SK-N-SH (cell line): ENCODE measurements around the gene SLC26A11. TPM values are rescaled to one million over a fixed set of nuclear protein-coding genes. Genes with fewer than 3 reads are reported as not detected.

Experiments
- CTCF ChIA-PET: fragments of 300-600, 350-600 bp; formaldehyde crosslinking; extraction: SDS; loops from one replicate; lab custom pipeline; 2021; lab: Yijun Ruan, JAX
- POLR2A ChIA-PET: fragments of 350-600 bp; sonication (Branson Sonifier 250); formaldehyde crosslinking; extraction: SDS; loops from one replicate; lab custom pipeline; 2020; ENCODE audit warnings: antibody characterized with exemption, inconsistent platforms; lab: Yijun Ruan, JAX
- DNase-seq: peaks from one replicate; pipeline ENCODE4 v3.0.0; 2012
- H2AFZ ChIP-seq: fragments of 200-600 bp; sonication (generic); 2 replicates; pipeline ENCODE4 v1.8.1; 2016; ENCODE audit warnings: antibody characterized with exemption, mild to moderate bottlenecking, low read depth
- H3F3A ChIP-seq: fragments of 200-600 bp; sonication (generic); replicated peaks from 2 replicates; pipeline ENCODE3; 2016; ENCODE audit warnings: antibody characterized with exemption, mild to moderate bottlenecking; ENCODE audit not compliant: insufficient read depth
- H3K27ac ChIP-seq, 2 experiments: fragments of 200-500 bp in 1 of 2; fragments of 200-600 bp in 1 of 2; sonication (Bioruptor generic) in 1 of 2; sonication (generic), shearing (Covaris generic) in 1 of 2; 2 replicates each; pipeline versions ENCODE4 v1.5.1 to v1.6.1; 2014 to 2016; ENCODE audit warnings: low read depth in 2 of 2, inconsistent platforms in 1 of 2, low read length in 1 of 2, mild to moderate bottlenecking in 1 of 2, mixed read lengths in 1 of 2
- H3K27me3 ChIP-seq: fragments of 200-600 bp; sonication (generic), shearing (Covaris generic); 2 replicates; pipeline ENCODE4 v1.6.1; 2016; ENCODE audit warnings: mixed run types; ENCODE audit not compliant: insufficient read depth
- H3K36me3 ChIP-seq, 2 experiments: fragments of 200-500 bp in 1 of 2; fragments of 200-600 bp in 1 of 2; sonication (Bioruptor generic) in 1 of 2; sonication (generic) in 1 of 2; replicated peaks in 1 of 2; 2 replicates each; pipeline versions ENCODE3 to v1.5.1; 2014 to 2016; ENCODE audit warnings: low read length in 1 of 2, mild to moderate bottlenecking in 1 of 2; ENCODE audit not compliant: insufficient read depth in 2 of 2, control insufficient read depth in 1 of 2
- H3K4me1 ChIP-seq, 2 experiments: fragments of 200-500 bp in 1 of 2; fragments of 200-600 bp in 1 of 2; sonication (Bioruptor generic) in 1 of 2; sonication (generic), shearing (Covaris generic) in 1 of 2; 2 replicates each; pipeline versions ENCODE4 v1.5.1 to v1.6.1; 2014 to 2016; ENCODE audit warnings: low read depth in 1 of 2, low read length in 1 of 2, mixed run types in 1 of 2; ENCODE audit not compliant: insufficient read depth in 2 of 2, control insufficient read depth in 1 of 2
- H3K4me2 ChIP-seq: fragments of 200-600 bp; sonication (generic), shearing (Covaris generic); 2 replicates; pipeline ENCODE4 v1.6.1; 2017; ENCODE audit warnings: mixed run types
- H3K4me3 ChIP-seq, 2 experiments: fragments of 200-500 bp in 1 of 2; fragments of 200-600 bp in 1 of 2; sonication (Bioruptor generic) in 1 of 2; sonication (generic), shearing (Covaris generic) in 1 of 2; 2 replicates each; pipeline versions ENCODE4 v1.5.1 to v1.8.1; 2014 to 2016; ENCODE audit warnings: low read depth in 2 of 2, inconsistent platforms in 1 of 2, low read length in 1 of 2, mild to moderate bottlenecking in 1 of 2, mixed read lengths in 1 of 2, moderate library complexity in 1 of 2
- H3K79me2 ChIP-seq: fragments of 200-600 bp; sonication (generic); 2 replicates; pipeline ENCODE4 v1.8.1; 2017; ENCODE audit warnings: mild to moderate bottlenecking; ENCODE audit not compliant: insufficient read depth
- H3K9ac ChIP-seq: fragments of 200-600 bp; sonication (generic); 2 replicates; pipeline ENCODE4 v1.6.1; 2017; ENCODE audit warnings: mixed run types
- H3K9me2 ChIP-seq: fragments of 200-600 bp; sonication (generic); 2 replicates; pipeline ENCODE4 v1.6.1; 2017; ENCODE audit warnings: mixed run types
- H3K9me3 ChIP-seq: fragments of 200-600 bp; sonication (generic); 2 replicates; pipeline ENCODE4 v1.6.1; 2017; ENCODE audit warnings: mixed run types, mild to moderate bottlenecking, moderate library complexity
- H4K20me1 ChIP-seq: fragments of 200-600 bp; sonication (generic); 2 replicates; pipeline ENCODE4 v1.6.1; 2017; ENCODE audit warnings: mild to moderate bottlenecking, mixed run types; ENCODE audit not compliant: insufficient read depth
- ELF1 ChIP-seq: IDR thresholded peaks from 2 replicates; pipeline ENCODE4 v1.4.0; 2012
- EZH2phosphoT487 ChIP-seq: fragments of 200-600 bp; sonication (generic); IDR thresholded peaks from 2 replicates; pipeline ENCODE4 v1.6.1; 2017; ENCODE audit warnings: low read depth, mixed run types, mild to moderate bottlenecking, antibody characterized with exemption, moderate library complexity, borderline replicate concordance
- FOXJ3 ChIP-seq: sonication (generic); formaldehyde crosslinking; IDR thresholded peaks from 2 replicates; pipeline ENCODE4 v1.5.1; 2020; ENCODE audit warnings: mild to moderate bottlenecking, missing genetic modification reagents
- GABPA ChIP-seq: IDR thresholded peaks from 2 replicates; pipeline ENCODE4 v1.4.0; 2012; ENCODE audit warnings: low read depth, mild to moderate bottlenecking
- GATA2 ChIP-seq: sonication (generic); formaldehyde crosslinking; IDR thresholded peaks from 2 replicates; pipeline ENCODE4 v1.5.0; 2020; ENCODE audit warnings: mild to moderate bottlenecking, missing genetic modification reagents
- NFIC ChIP-seq: IDR thresholded peaks from 2 replicates; pipeline ENCODE4 v1.4.0; 2012; ENCODE audit warnings: borderline replicate concordance
- NRF1 ChIP-seq: IDR thresholded peaks from 2 replicates; pipeline ENCODE4 v1.6.1; 2012; ENCODE audit warnings: low read depth, mild to moderate bottlenecking, low read length
- POLR2AphosphoS5 ChIP-seq: IDR thresholded peaks from 2 replicates; pipeline ENCODE4 v1.6.1; 2012; ENCODE audit warnings: low read depth, low read length
- RCOR1 ChIP-seq: fragments of 150-350 bp; IDR thresholded peaks from 2 replicates; pipeline ENCODE4 v1.6.1; 2017; ENCODE audit warnings: antibody characterized with exemption, low read length
- SMC3 ChIP-seq: IDR thresholded peaks from 2 replicates; pipeline ENCODE4 v1.6.1; 2012; ENCODE audit warnings: low read depth, low read length, improper control_type of control experiment
- TEAD4 ChIP-seq: IDR thresholded peaks from 2 replicates; pipeline ENCODE4 v1.4.0; 2012; ENCODE audit warnings: mild to moderate bottlenecking, borderline replicate concordance; ENCODE audit not compliant: insufficient read depth
- WGBS: methylation state at CpG from one replicate; pipeline ENCODE4 v1.1.6; 2017; ENCODE audit warnings: low lambda C conversion rate; 5-methylcytosine and 5-hydroxymethylcytosine counted together
- polyA plus RNA-seq, 3 experiments: library from polyadenylated mRNA; depleted of rRNA; stranded (reverse); fragments of >200 nt; gene quantifications; 2 replicates each; pipeline ENCODE4 v1.2.3, GENCODE V29; 2012
- TF ChIP-seq, protein P1 (sequence below): IDR thresholded peaks from 2 replicates; pipeline ENCODE4 v1.4.0; 2012; ENCODE audit warnings: low read depth
- TF ChIP-seq, protein P2 (sequence below): IDR thresholded peaks from 2 replicates; pipeline ENCODE4 v1.4.0; 2012; ENCODE audit warnings: low read depth, borderline replicate concordance
- TF ChIP-seq, protein P3 (sequence below): IDR thresholded peaks from 2 replicates; pipeline ENCODE4 v1.6.1; 2012; ENCODE audit warnings: mild to moderate bottlenecking, low read depth, low read length, moderate library complexity
- TF ChIP-seq, protein P4 (sequence below): IDR thresholded peaks from 2 replicates; pipeline ENCODE4; 2012

SLC26A11 gene
- polyA plus RNA-seq, 1 of the 3 experiments (the other 2 are of a cell fraction) = 35.9 TPM

DNA sequence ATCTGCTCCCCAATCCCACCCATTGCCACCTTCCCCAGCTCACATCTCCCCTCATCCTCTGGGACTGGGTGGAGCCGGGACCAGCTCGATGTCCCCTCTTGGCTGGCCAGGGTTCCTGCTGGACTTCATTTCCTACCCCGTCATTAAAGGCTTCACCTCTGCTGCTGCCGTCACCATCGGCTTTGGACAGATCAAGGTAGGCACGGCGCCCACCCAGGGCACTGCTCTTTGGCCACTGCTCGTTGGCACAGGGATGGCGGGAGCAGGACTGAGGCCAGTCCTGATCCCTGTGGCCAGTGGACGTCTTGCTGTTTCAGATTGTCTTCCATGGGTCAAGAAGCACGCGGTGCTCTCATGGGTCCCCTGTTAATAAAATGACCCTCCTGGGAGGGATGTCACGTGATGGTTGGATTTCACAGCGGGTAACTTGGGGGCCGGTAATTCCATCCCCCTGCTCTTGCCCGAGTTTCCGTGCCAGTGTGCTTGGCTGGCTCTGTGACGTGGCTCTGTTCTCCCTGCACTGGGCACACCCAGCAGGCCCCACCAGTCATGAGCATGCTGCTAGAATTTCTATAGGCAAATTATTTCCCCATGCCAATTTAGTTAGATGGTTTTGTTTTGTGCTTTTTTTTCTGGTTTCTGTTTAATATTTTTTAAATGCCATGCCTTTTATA is 3.1 kb downstream of the SLC26A11 start:
- H3K27me3 ChIP-seq = no peaks in the 10 kb centered on the region
- H2AFZ ChIP-seq = no peak overlapping the region
- CTCF ChIA-PET = interaction anchor here (1.8 kb wide), 1 partner anchor 41 kb away, joined by 3 read pairs; no protein-coding TSS in a partner anchor
- WGBS = 94% methylated on average over 18 of the region's 18 CpGs
- no peak overlapping the region for H3K9ac ChIP-seq
- H3K9me2 ChIP-seq = no peaks in the 10 kb centered on the region
- no peak overlapping the region for H3K27ac ChIP-seq
- no peak overlapping the region for H3K4me2 ChIP-seq
- no peak for DNase-seq
- peaks cover 32% of the 10 kb centered on the region; the same call in 1 of the 2 replicates for H3K79me2 ChIP-seq
- TF ChIP-seq GATA2 (CRISPR knock-in tag) (no peak), NRF1 (no peak), ELF1 (no peak), FOXJ3 (CRISPR knock-in tag) (no peak), EZH2phosphoT487 (no peak), TEAD4 (no peak), NFIC (no peak), SMC3 (no peak), GABPA (no peak), RCOR1 (no peak), POLR2AphosphoS5 (no peak)
- TF ChIP-seq, protein P1, sequence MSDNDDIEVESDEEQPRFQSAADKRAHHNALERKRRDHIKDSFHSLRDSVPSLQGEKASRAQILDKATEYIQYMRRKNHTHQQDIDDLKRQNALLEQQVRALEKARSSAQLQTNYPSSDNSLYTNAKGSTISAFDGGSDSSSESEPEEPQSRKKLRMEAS = no peak
- TF ChIP-seq, protein P2, sequence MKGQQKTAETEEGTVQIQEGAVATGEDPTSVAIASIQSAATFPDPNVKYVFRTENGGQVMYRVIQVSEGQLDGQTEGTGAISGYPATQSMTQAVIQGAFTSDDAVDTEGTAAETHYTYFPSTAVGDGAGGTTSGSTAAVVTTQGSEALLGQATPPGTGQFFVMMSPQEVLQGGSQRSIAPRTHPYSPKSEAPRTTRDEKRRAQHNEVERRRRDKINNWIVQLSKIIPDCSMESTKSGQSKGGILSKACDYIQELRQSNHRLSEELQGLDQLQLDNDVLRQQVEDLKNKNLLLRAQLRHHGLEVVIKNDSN = no peak
- TF ChIP-seq, protein P3, sequence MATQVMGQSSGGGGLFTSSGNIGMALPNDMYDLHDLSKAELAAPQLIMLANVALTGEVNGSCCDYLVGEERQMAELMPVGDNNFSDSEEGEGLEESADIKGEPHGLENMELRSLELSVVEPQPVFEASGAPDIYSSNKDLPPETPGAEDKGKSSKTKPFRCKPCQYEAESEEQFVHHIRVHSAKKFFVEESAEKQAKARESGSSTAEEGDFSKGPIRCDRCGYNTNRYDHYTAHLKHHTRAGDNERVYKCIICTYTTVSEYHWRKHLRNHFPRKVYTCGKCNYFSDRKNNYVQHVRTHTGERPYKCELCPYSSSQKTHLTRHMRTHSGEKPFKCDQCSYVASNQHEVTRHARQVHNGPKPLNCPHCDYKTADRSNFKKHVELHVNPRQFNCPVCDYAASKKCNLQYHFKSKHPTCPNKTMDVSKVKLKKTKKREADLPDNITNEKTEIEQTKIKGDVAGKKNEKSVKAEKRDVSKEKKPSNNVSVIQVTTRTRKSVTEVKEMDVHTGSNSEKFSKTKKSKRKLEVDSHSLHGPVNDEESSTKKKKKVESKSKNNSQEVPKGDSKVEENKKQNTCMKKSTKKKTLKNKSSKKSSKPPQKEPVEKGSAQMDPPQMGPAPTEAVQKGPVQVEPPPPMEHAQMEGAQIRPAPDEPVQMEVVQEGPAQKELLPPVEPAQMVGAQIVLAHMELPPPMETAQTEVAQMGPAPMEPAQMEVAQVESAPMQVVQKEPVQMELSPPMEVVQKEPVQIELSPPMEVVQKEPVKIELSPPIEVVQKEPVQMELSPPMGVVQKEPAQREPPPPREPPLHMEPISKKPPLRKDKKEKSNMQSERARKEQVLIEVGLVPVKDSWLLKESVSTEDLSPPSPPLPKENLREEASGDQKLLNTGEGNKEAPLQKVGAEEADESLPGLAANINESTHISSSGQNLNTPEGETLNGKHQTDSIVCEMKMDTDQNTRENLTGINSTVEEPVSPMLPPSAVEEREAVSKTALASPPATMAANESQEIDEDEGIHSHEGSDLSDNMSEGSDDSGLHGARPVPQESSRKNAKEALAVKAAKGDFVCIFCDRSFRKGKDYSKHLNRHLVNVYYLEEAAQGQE = no peak
- TF ChIP-seq, protein P4, sequence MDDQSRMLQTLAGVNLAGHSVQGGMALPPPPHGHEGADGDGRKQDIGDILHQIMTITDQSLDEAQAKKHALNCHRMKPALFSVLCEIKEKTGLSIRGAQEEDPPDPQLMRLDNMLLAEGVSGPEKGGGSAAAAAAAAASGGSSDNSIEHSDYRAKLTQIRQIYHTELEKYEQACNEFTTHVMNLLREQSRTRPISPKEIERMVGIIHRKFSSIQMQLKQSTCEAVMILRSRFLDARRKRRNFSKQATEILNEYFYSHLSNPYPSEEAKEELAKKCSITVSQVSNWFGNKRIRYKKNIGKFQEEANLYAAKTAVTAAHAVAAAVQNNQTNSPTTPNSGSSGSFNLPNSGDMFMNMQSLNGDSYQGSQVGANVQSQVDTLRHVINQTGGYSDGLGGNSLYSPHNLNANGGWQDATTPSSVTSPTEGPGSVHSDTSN = no peak
- peaks cover 5% of the 10 kb centered on the region for H4K20me1 ChIP-seq
- H3K4me1 ChIP-seq = peaks cover 4 to 20% of the 10 kb centered on the region in 2 experiments; a peak in 1 of 4 replicates
- H3K9me3 ChIP-seq = no peaks in the 10 kb centered on the region
- POLR2A ChIA-PET = no interaction called here
- peaks cover 5% of the 10 kb centered on the region in 2 experiments for H3K36me3 ChIP-seq
- H3F3A ChIP-seq = peaks cover 9% of the 10 kb centered on the region
- no peak overlapping the region for H3K4me3 ChIP-seq
